PC-9 (cell line): ENCODE measurements around the gene SEC22A. TPM values are rescaled to one million over a fixed set of nuclear protein-coding genes. Genes with fewer than 3 reads are reported as not detected.

Source experiments
- BruUV-seq: library from RNA; stranded (reverse); fragments of 400-500 nt; replicated peaks from 2 replicates; lab custom pipeline; 2021; lab: Mats Ljungman, UMichigan
- CTCF ChIA-PET: fragments of 300-600 bp; sonication (Branson Sonifier 250); formaldehyde crosslinking; loops from one replicate; lab custom pipeline; 2022; ENCODE audit warnings: antibody characterized with exemption; lab: Charles Lee
- POLR2A ChIA-PET: fragments of 300-600 bp; sonication (Branson Sonifier 250); formaldehyde crosslinking; loops from one replicate; lab custom pipeline; 2022; ENCODE audit warnings: antibody characterized with exemption; ENCODE audit not compliant: unreplicated experiment; lab: Charles Lee
- DNase-seq, 2 experiments: peaks; one replicate each; pipeline versions ENCODE4 v3.0.0 to v3.0.0-alpha.2; 2015 to 2022; ENCODE audit warnings: mixed read lengths in 1 of 2
- H2AFZ ChIP-seq: fragments of 200-600 bp; sonication (generic); 2 replicates; pipeline ENCODE4 v1.8.1; 2017; ENCODE audit warnings: antibody characterized with exemption
- H3F3A ChIP-seq: fragments of 200-600 bp; sonication (generic); 2 replicates; pipeline ENCODE4 v1.8.1; 2017; ENCODE audit warnings: antibody characterized with exemption, mild to moderate bottlenecking, low read depth; ENCODE audit not compliant: insufficient read depth
- H3K27ac ChIP-seq: fragments of 200-600 bp; sonication (generic); 2 replicates; pipeline ENCODE4 v1.6.1; 2016; ENCODE audit warnings: mixed run types
- H3K27me3 ChIP-seq: fragments of 200-600 bp; sonication (generic); 2 replicates; pipeline ENCODE4 v1.6.1; 2016; ENCODE audit warnings: low read depth, mixed run types; ENCODE audit not compliant: insufficient read depth
- H3K36me3 ChIP-seq: fragments of 200-600 bp; sonication (generic); 2 replicates; pipeline ENCODE4 v1.6.1; 2016; ENCODE audit warnings: low read depth, mixed run types
- H3K4me1 ChIP-seq: fragments of 200-600 bp; sonication (generic); replicated peaks from 2 replicates; pipeline ENCODE4 v1.6.1; 2016; ENCODE audit warnings: mixed run types; ENCODE audit not compliant: insufficient read depth
- H3K4me2 ChIP-seq: fragments of 200-600 bp; sonication (generic); 2 replicates; pipeline ENCODE4 v1.6.1; 2017; ENCODE audit warnings: mixed run types
- H3K4me3 ChIP-seq: fragments of 200-600 bp; sonication (generic); 2 replicates; pipeline ENCODE4 v1.6.1; 2016; ENCODE audit warnings: mixed run types
- H3K79me2 ChIP-seq: fragments of 200-600 bp; sonication (generic); 2 replicates; pipeline ENCODE4 v1.6.1; 2017; ENCODE audit warnings: low read depth, mixed run types
- H3K9me2 ChIP-seq: fragments of 200-600 bp; sonication (generic); 2 replicates; pipeline ENCODE4 v1.8.1; 2017; ENCODE audit warnings: mild to moderate bottlenecking; ENCODE audit not compliant: insufficient read depth
- H3K9me3 ChIP-seq: fragments of 200-600 bp; sonication (generic); 2 replicates; pipeline ENCODE4 v1.8.1; 2016; ENCODE audit warnings: low read depth; ENCODE audit not compliant: insufficient read depth
- H4K20me1 ChIP-seq: fragments of 200-600 bp; sonication (generic); 2 replicates; pipeline ENCODE4 v1.8.1; 2017; ENCODE audit not compliant: insufficient read depth
- EZH2 ChIP-seq: fragments of 200-600 bp; sonication (generic); IDR thresholded peaks from 2 replicates; pipeline ENCODE4 v1.8.0; 2017; ENCODE audit warnings: antibody characterized with exemption, low read depth
- intact Hi-C: fragments of 100-400 bp; cut with micrococcal nuclease; formaldehyde crosslinking; loops from one replicate; pipeline ENCODE4 v1.10.0; 2022; ENCODE audit not compliant: unreplicated experiment
- total RNA-seq: library from RNA; stranded (reverse); gene quantifications from 2 replicates; pipeline ENCODE4 v1.2.3, GENCODE V29; 2021
- TF ChIP-seq, protein P1 (sequence below): fragments of 200-600 bp; sonication (generic); conservative IDR thresholded peaks from 2 replicates; pipeline ENCODE4 v1.6.1; 2017; ENCODE audit warnings: mixed run types, antibody characterized with exemption, mild to moderate bottlenecking, moderate library complexity

Gene SEC22A
- total RNA-seq, 1 experiment from 2014 or later: 20.2 TPM

GRCh38 chr3:123161167-123161566 is 40.6 kb upstream of the SEC22A start:
- H3K4me1 ChIP-seq: no peaks in the 10 kb centered on the region
- DNase-seq: no peak
- H3K79me2 ChIP-seq: no peaks in the 10 kb centered on the region
- 0 out of 2 replicates have a peak, but pooled peaks cover 6% of the 10 kb centered on the region for H3K36me3 ChIP-seq
- no peak overlapping the region for H2AFZ ChIP-seq
- intact Hi-C loops: no loop called here
- H3F3A ChIP-seq: no peaks in the 10 kb centered on the region
- H3K4me2 ChIP-seq: no peak overlapping the region
- no peak for TF ChIP-seq EZH2
- TF ChIP-seq, protein P1, sequence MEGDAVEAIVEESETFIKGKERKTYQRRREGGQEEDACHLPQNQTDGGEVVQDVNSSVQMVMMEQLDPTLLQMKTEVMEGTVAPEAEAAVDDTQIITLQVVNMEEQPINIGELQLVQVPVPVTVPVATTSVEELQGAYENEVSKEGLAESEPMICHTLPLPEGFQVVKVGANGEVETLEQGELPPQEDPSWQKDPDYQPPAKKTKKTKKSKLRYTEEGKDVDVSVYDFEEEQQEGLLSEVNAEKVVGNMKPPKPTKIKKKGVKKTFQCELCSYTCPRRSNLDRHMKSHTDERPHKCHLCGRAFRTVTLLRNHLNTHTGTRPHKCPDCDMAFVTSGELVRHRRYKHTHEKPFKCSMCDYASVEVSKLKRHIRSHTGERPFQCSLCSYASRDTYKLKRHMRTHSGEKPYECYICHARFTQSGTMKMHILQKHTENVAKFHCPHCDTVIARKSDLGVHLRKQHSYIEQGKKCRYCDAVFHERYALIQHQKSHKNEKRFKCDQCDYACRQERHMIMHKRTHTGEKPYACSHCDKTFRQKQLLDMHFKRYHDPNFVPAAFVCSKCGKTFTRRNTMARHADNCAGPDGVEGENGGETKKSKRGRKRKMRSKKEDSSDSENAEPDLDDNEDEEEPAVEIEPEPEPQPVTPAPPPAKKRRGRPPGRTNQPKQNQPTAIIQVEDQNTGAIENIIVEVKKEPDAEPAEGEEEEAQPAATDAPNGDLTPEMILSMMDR: no peak; the same call in 1 of the 2 replicates
- H3K9me3 ChIP-seq: no peaks in the 10 kb centered on the region
- H3K27me3 ChIP-seq: no peaks in the 10 kb centered on the region
- H3K9me2 ChIP-seq: no peaks in the 10 kb centered on the region
- POLR2A ChIA-PET: no interaction called here
- no peaks in the 10 kb centered on the region for H4K20me1 ChIP-seq
- H3K4me3 ChIP-seq: no peak overlapping the region
- BruUV-seq: no TSS peak
- CTCF ChIA-PET: no interaction called here
- H3K27ac ChIP-seq: no peak overlapping the region

DNA sequence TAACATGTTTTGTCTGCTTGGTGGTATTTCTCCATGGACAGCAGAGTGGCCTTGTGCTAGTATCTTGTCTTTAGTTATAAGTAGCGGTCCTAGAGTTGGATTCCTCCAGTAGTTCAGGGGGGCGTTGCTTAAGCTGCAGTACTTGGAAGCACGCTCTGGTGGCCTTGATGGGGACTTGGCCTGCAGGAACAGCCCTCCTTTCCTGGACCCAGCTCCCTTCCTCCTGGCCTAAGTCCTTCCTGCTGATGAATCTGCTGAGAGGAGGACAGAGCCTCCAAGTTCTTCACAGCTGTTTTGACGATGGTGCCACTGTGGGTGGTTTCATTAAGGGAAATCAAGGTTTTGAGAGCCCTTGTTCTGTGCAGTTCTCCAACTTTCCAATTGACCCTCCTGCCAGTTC is 38.6 kb upstream of the SEC22A start:
- H3K9me2 ChIP-seq: no peaks in the 10 kb centered on the region
- no peak overlapping the region for H3K4me3 ChIP-seq
- CTCF ChIA-PET: no interaction called here
- H2AFZ ChIP-seq: no peak overlapping the region
- no peaks in the 10 kb centered on the region for H3F3A ChIP-seq
- H4K20me1 ChIP-seq: no peaks in the 10 kb centered on the region
- H3K27ac ChIP-seq: no peak overlapping the region
- intact Hi-C loops: no loop called here
- H3K4me1 ChIP-seq: no peaks in the 10 kb centered on the region
- TF ChIP-seq, protein P1: no peak
- no peak for TF ChIP-seq EZH2
- BruUV-seq: no TSS peak
- POLR2A ChIA-PET: no interaction called here
- H3K27me3 ChIP-seq: no peaks in the 10 kb centered on the region
- no peaks in the 10 kb centered on the region for H3K9me3 ChIP-seq
- DNase-seq: no peak
- no peak overlapping the region for H3K4me2 ChIP-seq
- no peaks in the 10 kb centered on the region for H3K79me2 ChIP-seq
- H3K36me3 ChIP-seq: 0 out of 2 replicates have a peak, but pooled peaks cover 6% of the 10 kb centered on the region

GRCh38 chr3:123165163-123165562 is 36.6 kb upstream of the SEC22A start:
- no peak overlapping the region for H2AFZ ChIP-seq
- H3K4me3 ChIP-seq: no peak overlapping the region
- BruUV-seq: no TSS peak
- ChIA-PET POLR2A (no interaction called here), CTCF (no interaction called here)
- intact Hi-C loops: no loop called here
- H3K9me3 ChIP-seq: no peaks in the 10 kb centered on the region
- 0 out of 2 replicates have a peak, but pooled peaks cover 6% of the 10 kb centered on the region for H3K36me3 ChIP-seq
- no peaks in the 10 kb centered on the region for H3F3A ChIP-seq
- H3K4me1 ChIP-seq: no peaks in the 10 kb centered on the region
- no peak for TF ChIP-seq EZH2
- TF ChIP-seq, protein P1: no peak
- no peak overlapping the region for H3K4me2 ChIP-seq
- no peaks in the 10 kb centered on the region for H3K79me2 ChIP-seq
- no peak overlapping the region for H3K27ac ChIP-seq
- no peaks in the 10 kb centered on the region for H4K20me1 ChIP-seq
- H3K9me2 ChIP-seq: no peaks in the 10 kb centered on the region
- H3K27me3 ChIP-seq: no peaks in the 10 kb centered on the region
- no peak for DNase-seq
